Type B pancreatic cell (in vitro differentiated cells): Measurements from ENCODE around the gene CYS1. TPM values are rescaled to one million over a fixed set of nuclear protein-coding genes. Genes with fewer than 3 reads are reported as not detected.

Experiments
- DNase-seq: peaks from one replicate; pipeline ENCODE4 v3.0.0; 2021; ENCODE audit warnings: mixed read lengths; ENCODE audit not compliant: unreplicated experiment; ENCODE audit errors: extremely low spot score
- H3K27ac Mint-ChIP-seq: 2 replicates; pipeline ENCODE4 v1.8.0; 2021; ENCODE audit warnings: mild to moderate bottlenecking, mixed read lengths
- H3K27me3 Mint-ChIP-seq: 2 replicates; pipeline ENCODE4 v1.8.0; 2021; ENCODE audit warnings: mixed read lengths
- H3K36me3 Mint-ChIP-seq: 2 replicates; pipeline ENCODE4 v1.8.0; 2021; ENCODE audit warnings: mixed read lengths
- H3K4me1 Mint-ChIP-seq: one replicate; pipeline ENCODE4 v1.8.0; 2021; ENCODE audit warnings: mixed read lengths; ENCODE audit not compliant: unreplicated experiment
- H3K4me3 Mint-ChIP-seq: 2 replicates; pipeline ENCODE4 v1.8.0; 2021; ENCODE audit warnings: mild to moderate bottlenecking, mixed read lengths
- H3K9me3 Mint-ChIP-seq: 2 replicates; pipeline ENCODE4 v1.8.0; 2021; ENCODE audit warnings: mixed read lengths
- CTCF ChIP-seq: fragments of 200-600 bp; sonication (generic); conservative IDR thresholded peaks from 2 replicates; pipeline ENCODE4 v1.5.0; 2021; ENCODE audit warnings: antibody characterized with exemption, mild to moderate bottlenecking
- total RNA-seq: library from RNA; stranded (reverse); gene quantifications from 2 replicates; pipeline ENCODE4 v1.2.1, GENCODE V29; 2021; ENCODE audit warnings: low replicate concordance

Gene CYS1
- total RNA-seq, 1 donor from 2014 or later: 0.94 TPM

GRCh38 chr2:10022445-10022844 is 57.8 kb downstream of the CYS1 start:
- no peaks in the 10 kb centered on the region for H3K36me3 Mint-ChIP-seq

GRCh38 chr2:10022041-10022421 is 58.2 kb downstream of the CYS1 start:
- no peak for DNase-seq
- peaks cover 4% of the 10 kb centered on the region for H3K9me3 Mint-ChIP-seq
- no peak overlapping the region for H3K4me3 Mint-ChIP-seq
- peaks cover 8% of the 10 kb centered on the region for H3K4me1 Mint-ChIP-seq
- no peaks in the 10 kb centered on the region for H3K36me3 Mint-ChIP-seq
- no peak for TF ChIP-seq CTCF
- peaks cover 3% of the 10 kb centered on the region for H3K27me3 Mint-ChIP-seq
- no peak overlapping the region for H3K27ac Mint-ChIP-seq

More at GRCh38 chr2:10022445-10022844, 57.8 kb downstream of the CYS1 start:
- no peak for DNase-seq
- H3K4me1 Mint-ChIP-seq: peaks cover 8% of the 10 kb centered on the region
- H3K27ac Mint-ChIP-seq: no peak overlapping the region
- H3K27me3 Mint-ChIP-seq: peaks cover 3% of the 10 kb centered on the region
- no peak for TF ChIP-seq CTCF
- peaks cover 2% of the 10 kb centered on the region for H3K9me3 Mint-ChIP-seq
- no peak overlapping the region for H3K4me3 Mint-ChIP-seq

- Mint-ChIP-seq H3K4me1 (peaks cover 8% of the 10 kb centered on the region), H3K9me3 (peaks cover 4% of the 10 kb centered on the region), H3K4me3 (no peak overlapping the region), H3K27ac (no peak overlapping the region), H3K27me3 (peaks cover 3% of the 10 kb centered on the region), H3K36me3 (no peaks in the 10 kb centered on the region)
- no peak for DNase-seq
- no peak for TF ChIP-seq CTCF
These were observed 60.4 kb downstream of the CYS1 start for GRCh38 chr2:10019602-10020400.

GRCh38 chr2:10019174-10019573 is 61.0 kb downstream of the CYS1 start:
- no peak for TF ChIP-seq CTCF
- Mint-ChIP-seq H3K36me3 (no peaks in the 10 kb centered on the region), H3K4me3 (no peak overlapping the region), H3K9me3 (peaks cover 4% of the 10 kb centered on the region), H3K27me3 (peaks cover 3% of the 10 kb centered on the region), H3K27ac (no peak overlapping the region), H3K4me1 (peaks cover 8% of the 10 kb centered on the region)
- no peak for DNase-seq

GRCh38 chr2:10017313-10017941 is 62.8 kb downstream of the CYS1 start:
- Mint-ChIP-seq H3K4me3 (no peak overlapping the region), H3K36me3 (no peaks in the 10 kb centered on the region), H3K4me1 (peaks cover 8% of the 10 kb centered on the region), H3K9me3 (peaks cover 4% of the 10 kb centered on the region), H3K27me3 (peaks cover 3% of the 10 kb centered on the region), H3K27ac (no peak overlapping the region)
- no peak for DNase-seq
- no peak for TF ChIP-seq CTCF
